KMS-11 (cell line): ENCODE results near the gene CYB561.

Experiments
- H2AFZ ChIP-seq: fragments of 200-600 bp; sonication (generic); 2 replicates; pipeline ENCODE4 v1.6.1; 2016; ENCODE audit warnings: antibody characterized with exemption, mixed run types, low read depth
- H3K27ac ChIP-seq: fragments of 200-600 bp; sonication (generic); 2 replicates; pipeline ENCODE4 v1.6.1; 2016; ENCODE audit warnings: mild to moderate bottlenecking, mixed run types
- H3K27me3 ChIP-seq: fragments of 200-600 bp; sonication (generic); 2 replicates; pipeline ENCODE4 v1.6.1; 2017; ENCODE audit warnings: mild to moderate bottlenecking, low read depth, mixed run types, moderate library complexity; ENCODE audit not compliant: insufficient read depth
- H3K36me3 ChIP-seq: fragments of 200-600 bp; sonication (generic); 2 replicates; pipeline ENCODE4 v1.6.1; 2017; ENCODE audit warnings: mild to moderate bottlenecking, mixed run types; ENCODE audit not compliant: insufficient read depth
- H3K4me1 ChIP-seq: fragments of 200-600 bp; sonication (generic); 2 replicates; pipeline ENCODE4 v1.6.1; 2016; ENCODE audit warnings: mild to moderate bottlenecking, low read depth, mixed run types; ENCODE audit not compliant: poor library complexity, severe bottlenecking
- H3K4me2 ChIP-seq: fragments of 200-600 bp; sonication (generic); 2 replicates; pipeline ENCODE4 v1.7.0; 2016; ENCODE audit warnings: mild to moderate bottlenecking, mixed run types
- H3K4me3 ChIP-seq: fragments of 200-600 bp; sonication (generic); IDR thresholded peaks from 2 replicates; pipeline ENCODE4 v1.6.1; 2017; ENCODE audit warnings: low read depth, low read length, mixed read lengths; ENCODE audit not compliant: insufficient read depth
- H3K79me2 ChIP-seq: fragments of 200-600 bp; sonication (generic); 2 replicates; pipeline ENCODE4 v1.6.1; 2016; ENCODE audit warnings: low read depth, mixed run types; ENCODE audit not compliant: insufficient read depth
- H3K9ac ChIP-seq: fragments of 200-600 bp; sonication (generic); 2 replicates; pipeline ENCODE4 v1.6.1; 2016; ENCODE audit warnings: mild to moderate bottlenecking, mixed run types
- H4K20me1 ChIP-seq: fragments of 200-600 bp; sonication (generic); 2 replicates; pipeline ENCODE4 v1.6.1; 2016; ENCODE audit warnings: mild to moderate bottlenecking, mixed run types; ENCODE audit not compliant: insufficient read depth
- CTCF ChIP-seq: fragments of 200-600 bp; sonication (generic); conservative IDR thresholded peaks from 2 replicates; pipeline ENCODE4 v1.6.1; 2017; ENCODE audit warnings: low read depth, mild to moderate bottlenecking, antibody characterized with exemption, low read length, moderate library complexity, mixed read lengths

CYB561 gene

GRCh38 chr17:63451150-63451549 lies 5.0 kb upstream of the CYB561 start:
- no peak overlapping the region for H3K4me2 ChIP-seq
- no peak overlapping the region for H3K4me3 ChIP-seq
- TF ChIP-seq CTCF, result no peak
- no peak overlapping the region for H3K27ac ChIP-seq
- no peaks in the 10 kb centered on the region for H3K79me2 ChIP-seq
- H4K20me1 ChIP-seq, result no peaks in the 10 kb centered on the region
- no peaks in the 10 kb centered on the region for H3K36me3 ChIP-seq
- H3K9ac ChIP-seq, result no peak overlapping the region
- H2AFZ ChIP-seq, result no peak overlapping the region
- H3K27me3 ChIP-seq, result peaks cover 19% of the 10 kb centered on the region; the same call in 1 of the 2 replicates
- peaks cover 5% of the 10 kb centered on the region for H3K4me1 ChIP-seq

GRCh38 chr17:63450551-63450950 lies 4.4 kb upstream of the CYB561 start:
- no peaks in the 10 kb centered on the region for H4K20me1 ChIP-seq
- peaks cover 19% of the 10 kb centered on the region; the same call in 1 of the 2 replicates for H3K27me3 ChIP-seq
- H3K27ac ChIP-seq, result no peak overlapping the region
- no peak for TF ChIP-seq CTCF
- peaks cover 5% of the 10 kb centered on the region for H3K4me1 ChIP-seq
- H3K9ac ChIP-seq, result no peak overlapping the region
- H3K4me2 ChIP-seq, result no peak overlapping the region
- no peak overlapping the region for H3K4me3 ChIP-seq
- no peaks in the 10 kb centered on the region for H3K36me3 ChIP-seq
- no peak overlapping the region for H2AFZ ChIP-seq
- no peaks in the 10 kb centered on the region for H3K79me2 ChIP-seq

GRCh38 chr17:63448655-63449054 lies 2.5 kb upstream of the CYB561 start:
- H2AFZ ChIP-seq, result no peak overlapping the region
- H4K20me1 ChIP-seq, result no peaks in the 10 kb centered on the region
- peaks cover 7% of the 10 kb centered on the region; the same call in 1 of the 2 replicates for H3K27me3 ChIP-seq
- no peak overlapping the region for H3K4me2 ChIP-seq
- H3K4me3 ChIP-seq, result no peak overlapping the region
- no peak overlapping the region for H3K9ac ChIP-seq
- no peak overlapping the region for H3K27ac ChIP-seq
- H3K4me1 ChIP-seq, result peaks cover 14% of the 10 kb centered on the region
- TF ChIP-seq CTCF, result no peak
- H3K79me2 ChIP-seq, result no peaks in the 10 kb centered on the region
- H3K36me3 ChIP-seq, result no peaks in the 10 kb centered on the region

- H3K27me3 ChIP-seq, result peaks cover 2% of the 10 kb centered on the region; the same call in 1 of the 2 replicates
- peaks cover 14% of the 10 kb centered on the region for H3K4me1 ChIP-seq
- H4K20me1 ChIP-seq, result no peaks in the 10 kb centered on the region
- no peak overlapping the region for H3K27ac ChIP-seq
- H3K36me3 ChIP-seq, result no peaks in the 10 kb centered on the region
- peak overlapping the region; percentile 79; the same call in 1 of the 2 replicates for H3K4me2 ChIP-seq
- TF ChIP-seq CTCF, result no peak
- peak overlapping the region; percentile 99; the same call in 1 of the 2 replicates for H2AFZ ChIP-seq
- H3K79me2 ChIP-seq, result no peaks in the 10 kb centered on the region
- no peak overlapping the region for H3K4me3 ChIP-seq
- peak overlapping the region; percentile 99; the same call in 1 of the 2 replicates for H3K9ac ChIP-seq
These were observed 1.4 kb upstream of the CYB561 start for GRCh38 chr17:63447471-63448009.
